HEK293T (cell line): ENCODE data around the gene C17orf50.

Source experiments
- FOXA1 ChIP-seq: fragments of 450-650 bp; IDR thresholded peaks from 2 replicates; pipeline ENCODE4 v1.6.1; 2016; ENCODE audit warnings: mild to moderate bottlenecking
- FOXK2 ChIP-seq: fragments of 450-650 bp; IDR thresholded peaks from 2 replicates; pipeline ENCODE4 v1.6.1; 2016; ENCODE audit warnings: mild to moderate bottlenecking

DNA sequence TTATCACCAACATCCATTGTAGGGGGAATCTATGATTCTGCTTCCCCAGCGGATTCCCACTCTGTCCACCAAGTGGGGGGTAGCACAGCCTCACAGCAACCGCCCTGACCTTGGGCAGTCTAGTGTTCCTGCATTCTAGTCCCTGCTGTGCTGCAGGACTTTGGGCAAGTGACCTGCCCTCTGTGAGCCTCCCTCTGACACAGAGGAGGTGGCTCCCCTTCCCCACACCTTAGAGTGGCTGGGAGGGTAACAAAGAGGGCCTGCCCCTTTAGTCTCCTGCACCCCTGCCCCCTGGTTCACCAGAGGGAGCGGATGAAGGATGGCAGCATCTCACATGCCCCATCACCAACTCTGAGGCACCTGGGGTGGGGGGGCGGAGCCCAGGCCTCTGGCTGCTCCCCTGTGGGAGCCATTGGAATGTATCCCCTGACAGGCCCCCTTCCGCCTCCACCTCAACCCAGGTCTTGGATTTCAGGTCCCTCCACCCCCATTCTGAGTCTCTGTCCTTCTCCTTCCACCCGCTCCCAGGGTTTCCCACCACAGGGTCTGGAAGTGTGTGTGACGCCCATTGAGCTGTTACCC, 17.7 kb upstream of the C17orf50 start:
- TF ChIP-seq FOXA1 (no peak), FOXK2 (no peak)
